Activated CD8-positive, alpha-beta memory T cell treated with anti-CD3 and anti-CD28 coated beads for 36 hours (primary cell): ENCODE results near the gene MYO9B. TPM values are rescaled to one million over a fixed set of nuclear protein-coding genes. Genes with fewer than 3 reads are reported as not detected.

Experiments used
- CTCF ChIA-PET: fragments of 350-600 bp; sonication (Branson Sonifier 250); formaldehyde crosslinking; loops from one replicate; lab custom pipeline; 2021; ENCODE audit warnings: antibody characterized with exemption; lab: Charles Lee
- POLR2A ChIA-PET: fragments of 350-600 bp; sonication (Branson Sonifier 250); formaldehyde crosslinking; loops from one replicate; lab custom pipeline; 2021; ENCODE audit warnings: antibody characterized with exemption; lab: Charles Lee
- total RNA-seq, 2 experiments: library from RNA; stranded (reverse); gene quantifications; one replicate each; pipeline ENCODE4 v1.2.3, GENCODE V29; 2021

MYO9B gene
- total RNA-seq, 2 experiments from 2014 or later: 100 to 105 TPM

DNA sequence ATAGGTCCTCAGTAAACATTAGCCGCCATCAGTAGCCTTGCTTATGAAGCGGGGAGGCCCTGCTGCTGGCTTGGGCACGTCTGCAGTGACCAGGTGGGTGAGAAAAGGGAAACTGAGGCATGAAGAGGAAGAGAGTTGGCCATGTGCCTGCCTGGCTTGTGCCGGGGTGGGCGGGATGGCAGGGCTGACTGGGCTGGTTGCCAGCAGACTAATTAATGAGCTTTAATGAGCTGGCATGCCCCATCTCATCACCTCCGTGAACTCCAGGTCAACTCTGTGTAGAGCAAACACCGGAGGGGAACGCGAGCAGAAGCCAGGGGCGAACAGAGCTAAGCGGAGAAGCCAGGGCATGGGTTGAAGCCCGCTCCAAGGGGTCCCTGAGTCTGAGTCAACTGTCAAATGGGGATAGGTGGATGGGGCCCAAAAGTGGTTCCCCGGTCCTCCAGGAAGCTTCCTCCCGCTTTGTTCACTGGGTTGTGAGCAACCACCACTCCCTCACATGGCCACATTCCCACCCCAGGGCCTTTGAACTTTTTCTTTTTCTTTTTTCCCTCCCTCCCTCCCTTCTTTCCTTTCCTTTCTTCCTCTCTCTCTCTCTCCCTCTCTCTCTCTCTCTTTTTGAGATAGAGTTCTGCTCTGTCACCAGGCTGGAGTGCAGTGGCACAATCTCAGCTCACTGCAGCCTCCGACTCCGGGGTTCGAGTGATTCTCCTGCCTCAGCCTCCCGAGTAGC is 161.4 kb downstream of the MYO9B start:
- CTCF ChIA-PET: interaction anchor here (1.2 to 1.6 kb wide), 2 partner anchors 22 to 46 kb away, joined by 3 read pairs; partner anchors contain the start of gene USE1
- POLR2A ChIA-PET: interaction anchor here (3.6 kb wide), 1 partner anchor 10 kb away, joined by 19 read pairs; the partner anchor contains the start of gene OCEL1

DNA sequence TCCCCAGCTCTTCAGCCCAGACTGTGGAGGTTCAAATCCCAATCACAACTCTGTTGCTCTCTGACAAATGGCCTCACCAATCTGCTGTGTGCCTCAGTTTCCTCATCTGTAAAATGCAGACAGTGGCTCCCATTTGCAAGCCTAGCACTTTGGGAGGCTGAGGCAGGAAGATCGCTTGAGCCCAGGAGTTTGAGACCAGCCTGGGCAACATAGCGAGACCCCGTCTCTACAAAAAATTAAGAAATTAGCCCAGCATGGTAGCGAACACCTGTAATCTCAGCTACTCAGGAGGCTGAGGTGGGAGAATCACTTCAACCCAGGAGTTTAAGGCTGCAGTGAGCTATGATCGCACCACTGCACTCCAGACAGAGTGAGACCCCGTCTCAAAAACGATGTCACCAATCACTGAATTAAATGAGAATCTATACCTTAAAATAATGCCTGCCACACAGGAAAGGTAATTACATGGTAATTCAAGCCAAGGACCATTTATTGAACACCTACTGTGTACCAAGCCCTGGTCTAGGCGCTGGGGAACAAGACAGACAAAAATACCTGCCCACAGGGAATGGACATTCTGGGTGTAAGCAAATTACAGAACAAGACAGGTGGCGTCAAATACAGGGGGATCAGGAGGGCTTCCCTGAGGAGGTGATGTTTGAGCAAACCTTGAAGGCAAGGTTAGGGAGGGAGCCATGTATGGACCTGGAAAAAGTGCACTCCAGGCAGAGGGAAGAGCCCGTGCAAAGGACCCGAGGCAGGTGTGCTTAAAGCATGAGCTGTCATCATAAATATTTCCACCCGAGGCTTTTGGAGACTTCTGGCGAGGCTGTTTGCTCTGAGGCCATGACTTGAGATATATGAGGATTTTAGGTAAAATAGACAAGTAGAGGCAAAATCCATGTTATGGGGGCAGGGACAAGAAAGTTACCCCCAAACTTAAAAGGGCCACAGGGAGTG is 162.4 kb downstream of the MYO9B start:
- CTCF ChIA-PET: interaction anchor here (1.6 kb wide), 1 partner anchor 23 kb away, joined by 3 read pairs; the partner anchor contains the start of gene USE1
- POLR2A ChIA-PET: interaction anchor here (3.6 kb wide), 1 partner anchor 11 kb away, joined by 19 read pairs; the partner anchor contains the start of gene OCEL1

DNA sequence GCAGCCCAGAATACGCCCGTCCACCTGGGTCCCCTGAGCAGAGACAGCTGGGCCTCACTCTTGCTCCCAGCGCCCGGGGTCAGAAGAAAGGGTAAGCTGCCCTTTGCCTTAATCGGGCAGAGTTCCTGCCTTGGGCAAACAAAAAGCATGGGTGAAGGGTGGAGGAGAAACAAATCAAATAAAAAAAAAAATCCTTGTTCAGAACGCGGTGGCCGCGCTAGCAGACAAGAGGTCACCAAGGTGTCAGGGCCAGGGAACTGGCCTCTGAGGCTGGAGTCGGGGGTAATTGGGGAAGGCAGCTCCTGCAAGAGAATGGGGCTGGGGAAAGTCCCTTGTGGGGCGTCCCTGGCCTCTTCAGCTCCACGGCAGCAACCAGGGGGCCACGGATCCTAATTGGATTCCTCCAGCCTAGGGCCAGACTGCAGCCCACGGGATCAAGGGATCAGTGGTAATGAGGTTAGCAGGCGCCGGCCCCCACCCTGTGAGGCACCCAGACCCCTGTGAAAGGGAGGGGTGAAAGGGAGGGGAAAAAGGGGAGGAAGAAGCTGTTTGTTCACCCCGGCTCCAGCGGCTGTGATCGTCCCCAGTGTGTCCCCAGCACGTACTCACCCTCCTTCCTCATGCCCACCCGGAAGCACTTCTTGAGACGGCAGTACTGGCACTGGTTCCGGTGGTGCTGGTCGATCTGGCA is 164.6 kb downstream of the MYO9B start:
- ChIA-PET CTCF (no interaction called here), POLR2A (no interaction called here)

DNA sequence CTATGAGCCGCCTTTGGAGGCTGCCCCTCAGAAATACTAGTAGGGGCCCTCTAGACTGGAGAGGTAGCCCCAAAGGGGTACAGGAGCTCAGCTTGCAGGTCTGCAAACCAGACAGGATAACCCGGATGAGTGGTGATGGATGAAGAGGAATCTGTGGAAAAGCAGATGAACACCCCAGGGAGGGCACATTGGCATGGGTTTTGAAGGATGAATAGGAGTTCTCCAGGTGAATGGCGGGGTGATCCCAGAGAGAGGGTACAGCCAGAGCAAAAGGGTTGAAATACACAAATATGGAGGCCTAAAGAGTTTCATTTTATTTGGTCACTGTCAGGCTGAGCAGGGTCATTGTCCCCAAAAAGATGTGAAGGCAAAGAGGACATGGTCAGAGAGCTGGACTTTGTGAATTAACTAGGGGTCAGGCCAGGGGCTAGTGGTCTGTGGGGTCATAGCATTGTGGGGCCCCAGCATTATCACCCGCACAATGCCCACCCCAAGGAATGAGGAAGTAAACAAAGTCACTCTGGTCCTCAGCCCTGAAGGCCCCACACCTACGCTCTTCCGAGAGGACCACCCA is 165.3 kb downstream of the MYO9B start:
- CTCF ChIA-PET: interaction anchor here (1.7 kb wide), 1 partner anchor 19 kb away, joined by 5 read pairs; no protein-coding TSS in a partner anchor
- POLR2A ChIA-PET: no interaction called here

GRCh38 chr19:17242431-17243208 is 167.0 kb downstream of the MYO9B start:
- CTCF ChIA-PET: interaction anchor here (1.2 to 1.7 kb wide), 2 partner anchors 18 to 176 kb away, joined by 3 to 5 read pairs; no protein-coding TSS in a partner anchor

DNA sequence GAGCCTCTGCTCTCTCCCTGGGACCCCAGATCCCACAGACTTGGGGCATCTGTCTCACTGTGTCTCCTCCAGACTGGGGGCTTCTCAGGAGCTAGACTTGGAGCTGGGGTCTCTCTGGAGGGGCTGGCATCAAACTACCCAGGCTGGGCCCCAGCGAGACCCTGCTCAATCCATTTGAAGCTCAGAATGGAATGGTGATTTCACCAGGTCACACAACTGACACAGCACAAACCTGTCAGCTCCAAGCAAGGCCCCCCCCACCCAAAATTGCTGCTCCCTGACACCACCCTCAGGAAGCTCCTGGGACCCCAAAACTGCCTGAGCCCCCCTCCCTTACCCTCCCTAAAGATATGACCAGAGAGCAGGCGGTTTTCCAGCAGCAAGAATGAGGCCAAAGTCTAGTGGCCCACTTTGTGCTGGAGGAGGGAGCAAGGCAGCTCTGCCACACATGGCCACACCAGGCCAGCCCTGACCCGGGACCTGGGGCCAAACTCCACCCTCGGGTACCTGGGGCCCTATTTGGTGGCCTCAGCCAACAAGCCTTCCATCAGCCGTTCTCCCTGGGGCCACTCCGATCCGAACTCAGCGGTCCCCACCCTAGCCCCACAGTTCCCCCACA is 167.7 kb downstream of the MYO9B start:
- ChIA-PET CTCF (interaction anchor here (0.7 to 1.2 kb wide), 2 partner anchors 17 to 176 kb away, joined by 3 to 5 read pairs; no protein-coding TSS in a partner anchor), POLR2A (no interaction called here)

More at GRCh38 chr19:17242431-17243208, 167.0 kb downstream of the MYO9B start:
- POLR2A ChIA-PET: no interaction called here

DNA sequence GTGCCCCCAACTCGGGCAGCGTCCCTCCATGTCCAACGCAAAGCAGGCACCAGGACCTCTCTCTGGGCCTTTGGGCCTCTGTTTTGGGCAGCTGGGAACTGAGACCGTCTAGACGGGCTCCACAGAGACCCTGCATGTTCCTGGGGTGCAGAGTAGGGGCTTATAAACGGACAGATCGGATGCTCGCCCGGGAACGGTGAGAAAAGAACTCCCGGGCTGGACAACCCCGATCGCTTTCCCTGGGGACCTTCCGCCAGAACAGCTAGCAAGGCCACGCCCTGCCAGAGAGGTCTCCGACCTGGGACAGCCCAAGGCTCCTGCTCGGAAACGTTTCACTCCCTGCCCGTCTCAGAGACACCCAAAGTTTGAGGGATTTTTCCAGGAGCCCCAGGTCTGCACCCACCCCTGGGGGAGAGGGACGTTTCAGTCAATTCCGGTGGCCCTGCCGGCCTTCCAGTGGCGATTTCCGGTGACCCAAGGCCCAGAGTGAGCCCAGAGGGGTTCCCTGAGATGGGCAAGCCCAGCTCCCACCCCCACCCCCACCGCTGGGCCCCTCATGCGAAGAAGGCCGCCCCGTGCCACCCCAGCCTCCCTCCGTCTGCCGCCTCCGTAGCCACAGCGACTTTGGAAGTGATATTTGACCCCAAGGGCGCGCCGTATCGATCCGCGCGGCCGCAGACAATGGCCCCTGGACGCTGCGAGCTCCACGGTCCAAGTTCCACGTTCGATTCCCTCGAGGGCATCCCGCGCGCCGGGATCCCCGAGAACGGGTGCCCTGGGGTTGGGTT is 168.4 kb downstream of the MYO9B start:
- CTCF ChIA-PET: interaction anchor here (0.7 to 1.2 kb wide), 2 partner anchors 16 to 177 kb away, joined by 3 to 5 read pairs; no protein-coding TSS in a partner anchor
- POLR2A ChIA-PET: no interaction called here

- CTCF ChIA-PET: no interaction called here
- POLR2A ChIA-PET: no interaction called here
These were observed 169.3 kb downstream of the MYO9B start for GRCh38 chr19:17244618-17245534.

- ChIA-PET CTCF (no interaction called here), POLR2A (no interaction called here)
These were observed 170.0 kb downstream of the MYO9B start, which contains the start of gene NR2F6 for GRCh38 chr19:17245535-17245984. NR2F6 (minus strand) TSS chr19:17245919; CDS start chr19:17245220, 699 bp downstream.

- POLR2A ChIA-PET: no interaction called here
- CTCF ChIA-PET: no interaction called here
These were observed 171.3 kb downstream of the MYO9B start for GRCh38 chr19:17246681-17247425.

GRCh38 chr19:17248011-17248776 is 172.6 kb downstream of the MYO9B start:
- CTCF ChIA-PET: interaction anchor here (0.6 to 1.8 kb wide), 3 partner anchors 12 to 38 kb away, joined by 3 to 6 read pairs (median 4); no protein-coding TSS in a partner anchor
- POLR2A ChIA-PET: no interaction called here

DNA sequence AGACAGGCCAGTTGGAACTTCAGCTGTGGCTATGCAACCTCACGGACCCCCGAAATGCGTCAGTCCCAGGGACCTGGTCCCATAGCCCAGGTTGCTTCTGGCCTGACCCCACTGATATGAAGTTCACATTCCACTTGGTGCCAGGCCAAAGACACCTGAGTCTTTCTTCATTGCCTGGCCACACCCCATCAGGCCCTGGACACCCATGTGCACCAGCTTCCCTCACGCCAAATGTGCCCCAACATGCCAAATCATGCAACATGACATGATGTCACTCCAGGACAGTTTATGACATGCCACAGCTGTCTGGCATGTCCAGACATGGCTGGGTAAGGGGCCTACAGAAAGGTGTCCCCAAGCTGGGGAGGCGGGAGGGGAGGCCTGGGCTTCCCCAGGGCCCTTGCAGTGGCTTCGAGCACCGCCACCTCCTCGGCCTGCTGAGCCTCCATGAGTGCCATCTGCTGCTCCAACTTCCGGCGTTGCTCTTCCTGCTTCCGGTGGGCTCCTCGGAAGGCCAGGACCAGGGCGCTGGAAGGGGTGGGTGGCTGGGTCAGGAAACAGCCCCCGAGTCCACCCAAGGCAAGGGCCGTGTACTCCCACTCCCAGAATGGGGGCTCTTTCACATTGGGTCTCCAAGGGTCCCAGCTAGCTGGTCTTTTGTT is 174.4 kb downstream of the MYO9B start:
- CTCF ChIA-PET: interaction anchor here (0.6 to 1.8 kb wide), 2 partner anchors 10 to 478 kb away, joined by 5 to 6 read pairs; no protein-coding TSS in a partner anchor
- POLR2A ChIA-PET: no interaction called here

DNA sequence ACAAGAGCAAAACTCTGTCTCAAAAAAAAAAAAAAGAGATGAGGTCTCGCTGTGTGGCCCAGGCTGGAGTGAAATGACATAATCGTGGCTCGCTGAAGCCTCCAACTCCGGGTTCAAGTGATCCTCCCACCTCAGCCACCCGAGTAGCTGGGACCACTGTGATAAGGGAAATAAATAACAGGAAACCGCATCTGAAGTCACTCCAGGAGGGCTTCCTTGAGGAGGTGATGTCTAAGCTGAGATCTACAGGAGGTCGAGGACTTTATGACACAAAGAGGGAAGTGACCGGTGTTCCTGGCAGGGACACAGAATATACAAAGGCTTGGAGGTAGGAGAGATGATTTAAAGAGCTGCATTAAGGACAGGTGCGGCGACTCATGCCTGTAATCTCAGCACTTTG is 179.1 kb downstream of the MYO9B start:
- ChIA-PET CTCF (interaction anchor here (1.3 kb wide), 1 partner anchor 10 kb away, joined by 4 read pairs; the partner anchor contains the start of gene USHBP1), POLR2A (no interaction called here)
